B cell (primary cell): ENCODE data around the gene PCDHA7. TPM values are rescaled to one million over a fixed set of nuclear protein-coding genes. Genes with fewer than 3 reads are reported as not detected.

Experiments used
- polyA plus RNA-seq: library from polyadenylated mRNA; depleted of rRNA; stranded (reverse); fragments of >200 nt; gene quantifications from 2 replicates; pipeline ENCODE4 v1.2.3, GENCODE V29; 2012
- total RNA-seq, 2 donors: library from RNA; stranded (reverse); fragments of 120-200 nt in 1 of 2; gene quantifications; 1 replicate in 1 of 2; 2 replicates in 1 of 2; pipeline versions ENCODE4 v1.2.3 to v1.2.4, GENCODE V29; 2013 to 2022

PCDHA7 gene
- total and polyA plus RNA-seq, 2 donors (not counting 1 experiment from before 2014, with no cell fraction given), result 0.03 TPM; not detected in 1

Other genes starting within 250 kb of the PCDHA7 start
- gene CD14, start 201.1 kb upstream of the PCDHA7 start, total RNA-seq, result 0.97 and 1.8 TPM in 2 replicates
- 4.3 and 11.4 TPM in 2 replicates for gene CD14, start 201.1 kb upstream of the PCDHA7 start, polyA plus RNA-seq
- gene TMCO6, start 194.8 kb upstream of the PCDHA7 start, total RNA-seq, result 33.3 and 36.2 TPM in 2 replicates
- gene TMCO6, start 194.8 kb upstream of the PCDHA7 start, polyA plus RNA-seq, result 70.4 and 78.3 TPM in 2 replicates
- gene NDUFA2, start 186.6 kb upstream of the PCDHA7 start, total RNA-seq, result 40.7 and 41.9 TPM in 2 replicates
- 45.3 and 65.9 TPM in 2 replicates for gene NDUFA2, start 186.6 kb upstream of the PCDHA7 start, polyA plus RNA-seq
- gene IK, start 186.4 kb upstream of the PCDHA7 start, total RNA-seq, result 108 and 110 TPM in 2 replicates
- gene IK, start 186.4 kb upstream of the PCDHA7 start, polyA plus RNA-seq, result 54.0 and 91.0 TPM in 2 replicates
- 44.7 and 46.2 TPM in 2 replicates for gene WDR55, start 169.4 kb upstream of the PCDHA7 start, total RNA-seq
- gene WDR55, start 169.4 kb upstream of the PCDHA7 start, polyA plus RNA-seq, result 43.4 and 55.9 TPM in 2 replicates
- gene DND1, start 160.7 kb upstream of the PCDHA7 start, total RNA-seq, result 2.5 and 3.0 TPM in 2 replicates
- 3.6 and 4.3 TPM in 2 replicates for gene DND1, start 160.7 kb upstream of the PCDHA7 start, polyA plus RNA-seq
- 60.5 and 65.6 TPM in 2 replicates for gene HARS1, start 142.9 kb upstream of the PCDHA7 start, total RNA-seq
- 32.6 and 46.1 TPM in 2 replicates for gene HARS1, start 142.9 kb upstream of the PCDHA7 start, polyA plus RNA-seq
- gene HARS2, start 142.8 kb upstream of the PCDHA7 start, total RNA-seq, result 65.1 and 68.0 TPM in 2 replicates
- 27.3 and 38.0 TPM in 2 replicates for gene HARS2, start 142.8 kb upstream of the PCDHA7 start, polyA plus RNA-seq
- gene ZMAT2, start 133.8 kb upstream of the PCDHA7 start, total RNA-seq, result 55.7 and 55.8 TPM in 2 replicates
- 11.2 and 18.3 TPM in 2 replicates for gene ZMAT2, start 133.8 kb upstream of the PCDHA7 start, polyA plus RNA-seq
- not detected in 2 replicates for gene PCDHA1, start 48.1 kb upstream of the PCDHA7 start, total RNA-seq
- not detected in 2 replicates for gene PCDHA1, start 48.1 kb upstream of the PCDHA7 start, polyA plus RNA-seq
- not detected in 2 replicates for gene PCDHA2, start 39.4 kb upstream of the PCDHA7 start, total RNA-seq
- not detected in 2 replicates for gene PCDHA2, start 39.4 kb upstream of the PCDHA7 start, polyA plus RNA-seq
- gene PCDHA3, start 33.2 kb upstream of the PCDHA7 start, total RNA-seq, result not detected in 2 replicates
- gene PCDHA3, start 33.2 kb upstream of the PCDHA7 start, polyA plus RNA-seq, result not detected in 2 replicates
- gene PCDHA4, start 27.2 kb upstream of the PCDHA7 start, total RNA-seq, result not detected in 2 replicates
- gene PCDHA4, start 27.2 kb upstream of the PCDHA7 start, polyA plus RNA-seq, result not detected in 2 replicates
- not detected in 2 replicates for gene PCDHA5, start 12.7 kb upstream of the PCDHA7 start, total RNA-seq
- not detected in 2 replicates for gene PCDHA5, start 12.7 kb upstream of the PCDHA7 start, polyA plus RNA-seq
- not detected in 2 replicates for gene PCDHA6, start 6.3 kb upstream of the PCDHA7 start, total RNA-seq
- not detected in 2 replicates for gene PCDHA6, start 6.3 kb upstream of the PCDHA7 start, polyA plus RNA-seq
- gene PCDHA8, start 6.9 kb downstream of the PCDHA7 start, total RNA-seq, result not detected in 2 replicates
- gene PCDHA8, start 6.9 kb downstream of the PCDHA7 start, polyA plus RNA-seq, result not detected in 2 replicates
- not detected in 2 replicates for gene PCDHA9, start 14.1 kb downstream of the PCDHA7 start, total RNA-seq
- gene PCDHA9, start 14.1 kb downstream of the PCDHA7 start, polyA plus RNA-seq, result not detected in 2 replicates
- not detected in 2 replicates for gene PCDHA10, start 21.6 kb downstream of the PCDHA7 start, total RNA-seq
- not detected in 2 replicates for gene PCDHA10, start 21.6 kb downstream of the PCDHA7 start, polyA plus RNA-seq
- gene PCDHA11, start 34.7 kb downstream of the PCDHA7 start, total RNA-seq, result not detected in 2 replicates
- gene PCDHA11, start 34.7 kb downstream of the PCDHA7 start, polyA plus RNA-seq, result not detected in 2 replicates
- not detected in 2 replicates for gene PCDHA12, start 41.0 kb downstream of the PCDHA7 start, total RNA-seq
- gene PCDHA12, start 41.0 kb downstream of the PCDHA7 start, polyA plus RNA-seq, result not detected in 2 replicates
- gene PCDHA13, start 47.9 kb downstream of the PCDHA7 start, total RNA-seq, result not detected in 2 replicates
- not detected in 2 replicates for gene PCDHA13, start 47.9 kb downstream of the PCDHA7 start, polyA plus RNA-seq
- not detected in 2 replicates for gene PCDHAC1, start 92.0 kb downstream of the PCDHA7 start, total RNA-seq
- gene PCDHAC1, start 92.0 kb downstream of the PCDHA7 start, polyA plus RNA-seq, result not detected in 2 replicates
- not detected in 2 replicates for gene PCDHAC2, start 132.2 kb downstream of the PCDHA7 start, total RNA-seq
- not detected in 2 replicates for gene PCDHAC2, start 132.2 kb downstream of the PCDHA7 start, polyA plus RNA-seq
- not detected in 2 replicates for gene PCDHB1, start 217.1 kb downstream of the PCDHA7 start, total RNA-seq
- not detected in 2 replicates for gene PCDHB1, start 217.1 kb downstream of the PCDHA7 start, polyA plus RNA-seq